Stimulated activated CD8-positive, alpha-beta memory T cell treated with anti-CD3 and anti-CD28 coated beads, Interleukin-12 subunit alpha, Interleukin-12 subunit beta, amount 100 ng/mL, for 1 hour (primary cell): ENCODE data around the gene COA5.
A peak's percentile ranks its signal among the peaks of the same experiment; 100 is the strongest.

Source experiments
- DNase-seq: peaks from one replicate; pipeline ENCODE4 v3.0.0-alpha.2; 2020; ENCODE audit warnings: low read depth

The COA5 gene

GRCh38 chr2:98608116-98608961, at the start of gene COA5, which contains the start of gene UNC50:
COA5 (minus strand) TSS chr2:98608512; CDS start chr2:98608405, 107 bp downstream.
UNC50 (plus strand) TSS chr2:98608589; CDS start chr2:98609760, 1,171 bp downstream.
- peak; percentile 82 for DNase-seq

- DNase-seq = no peak
Measured at GRCh38 chr2:98656800-98657199, 48.5 kb upstream of the COA5 start.

GRCh38 chr2:98654699-98655495, 46.6 kb upstream of the COA5 start:
- DNase-seq = no peak

- no peak for DNase-seq
Measured at GRCh38 chr2:98650998-98651397, 42.7 kb upstream of the COA5 start.

- no peak for DNase-seq
Measured at GRCh38 chr2:98649992-98650375, 41.7 kb upstream of the COA5 start.

GRCh38 chr2:98649135-98649991, 41.1 kb upstream of the COA5 start:
- peak; percentile 74 for DNase-seq

- no peak for DNase-seq
Measured at GRCh38 chr2:98648451-98648850, 40.1 kb upstream of the COA5 start.

- DNase-seq = no peak
Measured at GRCh38 chr2:98647636-98648035, 39.3 kb upstream of the COA5 start.

- no peak for DNase-seq
Measured at GRCh38 chr2:98643496-98644100, 35.3 kb upstream of the COA5 start.

GRCh38 chr2:98637401-98638147, 29.3 kb upstream of the COA5 start:
- DNase-seq = no peak

- DNase-seq = no peak
Measured at GRCh38 chr2:98634406-98635092, 26.2 kb upstream of the COA5 start.

- no peak for DNase-seq
Measured at GRCh38 chr2:98632351-98632750, 24.0 kb upstream of the COA5 start.

GRCh38 chr2:98623657-98624056, 15.3 kb upstream of the COA5 start:
- DNase-seq = no peak

- no peak for DNase-seq
Measured at GRCh38 chr2:98617149-98617548, 8.8 kb upstream of the COA5 start.

GRCh38 chr2:98615481-98615880, 7.2 kb upstream of the COA5 start:
- no peak for DNase-seq

- DNase-seq = no peak
Measured at GRCh38 chr2:98614024-98614739, 5.9 kb upstream of the COA5 start.

GRCh38 chr2:98608962-98609604, 771 bp upstream of the COA5 start:
- DNase-seq = no peak

GRCh38 chr2:98607741-98608115, 584 bp downstream of the COA5 start:
- DNase-seq = no peak

- no peak for DNase-seq
Measured at GRCh38 chr2:98607104-98607503, 1.2 kb downstream of the COA5 start.
